MCF 10A (cell line): Measurements from ENCODE around the gene MPRIP. TPM values are rescaled to one million over a fixed set of nuclear protein-coding genes. Genes with fewer than 3 reads are reported as not detected.

Source experiments
- BruUV-seq: library from RNA; stranded (reverse); fragments of 400-500 nt; replicated peaks from 2 replicates; lab custom pipeline; 2021; lab: Mats Ljungman, UMichigan
- CTCF ChIA-PET: fragments of 300-600 bp; sonication (Branson Sonifier 250); formaldehyde crosslinking; extraction: SDS; loops from one replicate; lab custom pipeline; 2021; ENCODE audit warnings: antibody characterized with exemption, inconsistent platforms; lab: Yijun Ruan, JAX
- POLR2A ChIA-PET: fragments of 300-600, 350-650 bp; sonication (Branson Sonifier 250); formaldehyde crosslinking; extraction: SDS; loops from one replicate; lab custom pipeline; 2020; ENCODE audit warnings: antibody characterized with exemption, inconsistent platforms; lab: Yijun Ruan, JAX
- DNase-seq: peaks from one replicate; pipeline ENCODE4 v3.0.0-alpha.2; 2018; ENCODE audit not compliant: unreplicated experiment
- H3K27ac Mint-ChIP-seq: one replicate; pipeline ENCODE4 v1.8.0; 2022; ENCODE audit warnings: mild to moderate bottlenecking, low read depth, mixed read lengths; ENCODE audit not compliant: unreplicated experiment
- H3K27me3 Mint-ChIP-seq: one replicate; pipeline ENCODE4 v1.8.0; 2022; ENCODE audit warnings: mixed read lengths; ENCODE audit not compliant: insufficient read depth, unreplicated experiment
- H3K36me3 Mint-ChIP-seq: one replicate; pipeline ENCODE4 v1.8.0; 2022; ENCODE audit warnings: mild to moderate bottlenecking, moderate library complexity, mixed read lengths; ENCODE audit not compliant: insufficient read depth, unreplicated experiment
- H3K4me1 Mint-ChIP-seq: one replicate; pipeline ENCODE4 v1.8.0; 2022; ENCODE audit warnings: mixed read lengths; ENCODE audit not compliant: insufficient read depth, unreplicated experiment
- H3K4me3 Mint-ChIP-seq: one replicate; pipeline ENCODE4 v1.8.0; 2022; ENCODE audit warnings: mild to moderate bottlenecking, moderate library complexity, mixed read lengths; ENCODE audit not compliant: unreplicated experiment
- H3K9me3 Mint-ChIP-seq: one replicate; pipeline ENCODE4 v1.8.0; 2022; ENCODE audit warnings: mixed read lengths; ENCODE audit not compliant: unreplicated experiment
- intact Hi-C: fragments of 100-400 bp; cut with micrococcal nuclease; formaldehyde crosslinking; loops from 2 replicates; pipeline ENCODE4 v1.14.1; 2022
- total RNA-seq: library from RNA; stranded (reverse); gene quantifications from 2 replicates; pipeline ENCODE4 v1.2.3, GENCODE V29; 2022
- TF ChIP-seq, protein P1 (sequence below): fragments of 200-600 bp; IDR thresholded peaks from one replicate; pipeline ENCODE4 v1.8.0; 2022; ENCODE audit warnings: antibody characterized with exemption, mild to moderate bottlenecking; ENCODE audit not compliant: unreplicated experiment

Gene MPRIP
- total RNA-seq, 1 experiment from 2014 or later: 230 TPM

GRCh38 chr17:17018021-17018441, 24.2 kb upstream of the MPRIP start:
- intact Hi-C loops: no loop called here
- Mint-ChIP-seq H3K9me3 (no peaks in the 10 kb centered on the region), H3K27me3 (no peaks in the 10 kb centered on the region), H3K27ac (no peak overlapping the region), H3K4me3 (no peak overlapping the region), H3K4me1 (peaks cover 25% of the 10 kb centered on the region), H3K36me3 (no peaks in the 10 kb centered on the region)
- ChIA-PET CTCF (no interaction called here), POLR2A (no interaction called here)
- no TSS peak for BruUV-seq
- no peak for DNase-seq
- TF ChIP-seq, protein P1, sequence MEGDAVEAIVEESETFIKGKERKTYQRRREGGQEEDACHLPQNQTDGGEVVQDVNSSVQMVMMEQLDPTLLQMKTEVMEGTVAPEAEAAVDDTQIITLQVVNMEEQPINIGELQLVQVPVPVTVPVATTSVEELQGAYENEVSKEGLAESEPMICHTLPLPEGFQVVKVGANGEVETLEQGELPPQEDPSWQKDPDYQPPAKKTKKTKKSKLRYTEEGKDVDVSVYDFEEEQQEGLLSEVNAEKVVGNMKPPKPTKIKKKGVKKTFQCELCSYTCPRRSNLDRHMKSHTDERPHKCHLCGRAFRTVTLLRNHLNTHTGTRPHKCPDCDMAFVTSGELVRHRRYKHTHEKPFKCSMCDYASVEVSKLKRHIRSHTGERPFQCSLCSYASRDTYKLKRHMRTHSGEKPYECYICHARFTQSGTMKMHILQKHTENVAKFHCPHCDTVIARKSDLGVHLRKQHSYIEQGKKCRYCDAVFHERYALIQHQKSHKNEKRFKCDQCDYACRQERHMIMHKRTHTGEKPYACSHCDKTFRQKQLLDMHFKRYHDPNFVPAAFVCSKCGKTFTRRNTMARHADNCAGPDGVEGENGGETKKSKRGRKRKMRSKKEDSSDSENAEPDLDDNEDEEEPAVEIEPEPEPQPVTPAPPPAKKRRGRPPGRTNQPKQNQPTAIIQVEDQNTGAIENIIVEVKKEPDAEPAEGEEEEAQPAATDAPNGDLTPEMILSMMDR: no peak

GRCh38 chr17:17018612-17019429, 23.4 kb upstream of the MPRIP start:
- Mint-ChIP-seq H3K36me3 (peaks cover under 1% of the 10 kb centered on the region), H3K9me3 (no peaks in the 10 kb centered on the region), H3K27ac (peak overlapping the region; percentile 1), H3K4me1 (peaks cover 25% of the 10 kb centered on the region), H3K27me3 (no peaks in the 10 kb centered on the region), H3K4me3 (no peak overlapping the region)
- intact Hi-C loops: no loop called here
- TF ChIP-seq, protein P1: no peak
- no TSS peak for BruUV-seq
- ChIA-PET POLR2A (no interaction called here), CTCF (interaction anchor here (0.6 to 0.8 kb wide), 2 partner anchors 35 to 43 kb away, joined by 3 read pairs; no protein-coding TSS in a partner anchor)
- DNase-seq: no peak

- peak overlapping the region; percentile 1 for H3K27ac Mint-ChIP-seq
- BruUV-seq: no TSS peak
- no peaks in the 10 kb centered on the region for H3K9me3 Mint-ChIP-seq
- H3K4me3 Mint-ChIP-seq: no peak overlapping the region
- ChIA-PET POLR2A (no interaction called here), CTCF (interaction anchor here (0.6 kb wide), 1 partner anchor 125 kb away, joined by 3 read pairs; no protein-coding TSS in a partner anchor)
- TF ChIP-seq, protein P1: no peak
- H3K27me3 Mint-ChIP-seq: no peaks in the 10 kb centered on the region
- intact Hi-C loops: no loop called here
- peaks cover 22% of the 10 kb centered on the region for H3K4me1 Mint-ChIP-seq
- no peak for DNase-seq
- H3K36me3 Mint-ChIP-seq: peaks cover 5% of the 10 kb centered on the region
Observed at GRCh38 chr17:17019430-17019762, 22.9 kb upstream of the MPRIP start.

GRCh38 chr17:17019891-17020456, 22.3 kb upstream of the MPRIP start:
- no peaks in the 10 kb centered on the region for H3K9me3 Mint-ChIP-seq
- no peak overlapping the region for H3K27ac Mint-ChIP-seq
- H3K4me3 Mint-ChIP-seq: no peak overlapping the region
- no peaks in the 10 kb centered on the region for H3K27me3 Mint-ChIP-seq
- H3K36me3 Mint-ChIP-seq: peaks cover 5% of the 10 kb centered on the region
- BruUV-seq: no TSS peak
- intact Hi-C loops: no loop called here
- TF ChIP-seq, protein P1: no peak
- peak; percentile 42 for DNase-seq
- peaks cover 16% of the 10 kb centered on the region for H3K4me1 Mint-ChIP-seq
- ChIA-PET CTCF (interaction anchor here (0.6 to 0.7 kb wide), 2 partner anchors 125 to 246 kb away, joined by 3 read pairs; no protein-coding TSS in a partner anchor), POLR2A (no interaction called here)
